Measurements from ENCODE around the gene USP1.

USP1 gene

DNA sequence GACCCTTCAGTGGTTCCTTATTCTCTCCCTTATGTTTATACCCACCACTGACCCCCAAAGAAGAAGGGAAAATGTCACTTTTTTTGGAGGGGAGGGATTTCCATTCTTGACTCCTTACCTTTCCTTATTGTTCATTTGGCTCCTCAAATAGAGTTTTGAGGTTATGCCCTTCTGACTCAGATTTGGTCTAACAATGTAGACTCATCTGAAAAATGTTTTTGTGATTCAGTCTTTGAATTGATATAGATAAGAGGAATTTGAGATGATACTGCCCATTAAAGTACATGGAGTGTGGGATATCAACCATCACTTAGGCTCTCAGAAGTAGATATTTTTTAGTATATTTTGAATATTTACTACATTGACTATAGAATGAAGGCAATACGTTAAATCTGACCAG lies 16.1 kb downstream of the USP1 start:
- TF ChIP-seq CTCF (IDR thresholded peaks at IDR 0.05; ENCODE audit: poor library complexity, severe bottlenecking), result no peak
- H3K36me3 ChIP-seq (ENCODE audit: low read depth), result peaks cover 82% of the 10 kb centered on the region
- DNase-seq (ENCODE audit: low spot score), result no peak
- no peaks in the 10 kb centered on the region for H3K27me3 ChIP-seq (ENCODE audit: insufficient read depth, poor library complexity, severe bottlenecking)
- no peak overlapping the region for H3K27ac ChIP-seq (ENCODE audit: poor library complexity, severe bottlenecking)
- peak; percentile 74 for ATAC-seq (ENCODE audit: low read depth)
- H3K4me3 ChIP-seq (ENCODE audit: severe bottlenecking), result no peak overlapping the region
- H3K4me1 ChIP-seq (ENCODE audit: insufficient read depth, poor library complexity, severe bottlenecking), result no peaks in the 10 kb centered on the region
- H3K9me3 ChIP-seq (ENCODE audit: severe bottlenecking), result no peaks in the 10 kb centered on the region

GRCh38 chr1:62457955-62458354 lies 21.1 kb downstream of the USP1 start:
- H3K4me3 ChIP-seq (ENCODE audit: severe bottlenecking), result no peak overlapping the region
- H3K9me3 ChIP-seq (ENCODE audit: severe bottlenecking), result no peaks in the 10 kb centered on the region
- ATAC-seq (ENCODE audit: low read depth) (no peak), DNase-seq (ENCODE audit: low spot score) (no peak)
- H3K27me3 ChIP-seq (ENCODE audit: insufficient read depth, poor library complexity, severe bottlenecking), result no peaks in the 10 kb centered on the region
- TF ChIP-seq CTCF (IDR thresholded peaks at IDR 0.05; ENCODE audit: poor library complexity, severe bottlenecking), result no peak
- no peaks in the 10 kb centered on the region for H3K4me1 ChIP-seq (ENCODE audit: insufficient read depth, poor library complexity, severe bottlenecking)
- H3K36me3 ChIP-seq (ENCODE audit: low read depth), result peaks cover 32% of the 10 kb centered on the region
- no peak overlapping the region for H3K27ac ChIP-seq (ENCODE audit: poor library complexity, severe bottlenecking)

GRCh38 chr1:62462370-62462769 lies 25.5 kb downstream of the USP1 start:
- H3K36me3 ChIP-seq (ENCODE audit: low read depth), result peaks cover 11% of the 10 kb centered on the region; the same call in 1 of the 2 replicates
- H3K4me1 ChIP-seq (ENCODE audit: insufficient read depth, poor library complexity, severe bottlenecking), result no peaks in the 10 kb centered on the region
- H3K4me3 ChIP-seq (ENCODE audit: severe bottlenecking), result no peak overlapping the region
- no peaks in the 10 kb centered on the region for H3K27me3 ChIP-seq (ENCODE audit: insufficient read depth, poor library complexity, severe bottlenecking)
- H3K27ac ChIP-seq (ENCODE audit: poor library complexity, severe bottlenecking), result no peak overlapping the region
- DNase-seq (ENCODE audit: low spot score) (no peak), ATAC-seq (ENCODE audit: low read depth) (no peak)
- no peak for TF ChIP-seq CTCF (IDR thresholded peaks at IDR 0.05; ENCODE audit: poor library complexity, severe bottlenecking)
- no peaks in the 10 kb centered on the region for H3K9me3 ChIP-seq (ENCODE audit: severe bottlenecking)

DNA sequence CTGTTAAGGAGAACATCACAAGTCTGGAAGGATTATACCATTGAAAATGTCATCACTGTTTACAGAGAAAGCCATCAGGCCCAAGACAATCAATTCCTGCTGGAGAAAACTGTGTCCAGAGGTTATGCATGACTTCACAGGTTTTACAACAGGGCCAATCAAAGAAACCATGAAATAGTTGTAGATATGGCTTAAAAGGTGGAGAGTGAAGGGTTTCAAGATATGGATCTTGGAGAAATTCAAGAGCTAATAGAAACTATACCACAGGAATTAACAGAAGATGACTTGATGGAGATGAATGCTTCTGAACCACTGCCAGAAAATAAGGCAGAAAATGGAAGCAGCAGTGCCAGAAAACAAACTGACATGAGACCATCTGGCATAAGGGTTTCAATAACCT lies 30.2 kb downstream of the USP1 start:
- H3K4me3 ChIP-seq (ENCODE audit: severe bottlenecking), result no peak overlapping the region
- no peaks in the 10 kb centered on the region for H3K9me3 ChIP-seq (ENCODE audit: severe bottlenecking)
- H3K27me3 ChIP-seq (ENCODE audit: insufficient read depth, poor library complexity, severe bottlenecking), result no peaks in the 10 kb centered on the region
- ATAC-seq (ENCODE audit: low read depth), result no peak
- TF ChIP-seq CTCF (IDR thresholded peaks at IDR 0.05; ENCODE audit: poor library complexity, severe bottlenecking), result no peak
- no peak overlapping the region for H3K27ac ChIP-seq (ENCODE audit: poor library complexity, severe bottlenecking)
- peaks cover 18% of the 10 kb centered on the region for H3K36me3 ChIP-seq (ENCODE audit: low read depth)
- no peak for DNase-seq (ENCODE audit: low spot score)
- no peaks in the 10 kb centered on the region for H3K4me1 ChIP-seq (ENCODE audit: insufficient read depth, poor library complexity, severe bottlenecking)

- DNase-seq (ENCODE audit: low spot score) (no peak), ATAC-seq (ENCODE audit: low read depth) (no peak)
- TF ChIP-seq CTCF (IDR thresholded peaks at IDR 0.05; ENCODE audit: poor library complexity, severe bottlenecking), result no peak
- peaks cover 36% of the 10 kb centered on the region for H3K36me3 ChIP-seq (ENCODE audit: low read depth)
- no peak overlapping the region for H3K27ac ChIP-seq (ENCODE audit: poor library complexity, severe bottlenecking)
- no peak overlapping the region for H3K4me3 ChIP-seq (ENCODE audit: severe bottlenecking)
- H3K9me3 ChIP-seq (ENCODE audit: severe bottlenecking), result no peaks in the 10 kb centered on the region
- no peaks in the 10 kb centered on the region for H3K4me1 ChIP-seq (ENCODE audit: insufficient read depth, poor library complexity, severe bottlenecking)
- no peaks in the 10 kb centered on the region for H3K27me3 ChIP-seq (ENCODE audit: insufficient read depth, poor library complexity, severe bottlenecking)
Measured at GRCh38 chr1:62476525-62477219, 39.8 kb downstream of the USP1 start.
